ENCODE data around the gene TMEM132C.
"Not testable (repeated sequence)": the region's sequence is repeated elsewhere in the genome, so short reads cannot be mapped to it uniquely, and the experiment has no call there.

Gene TMEM132C

DNA sequence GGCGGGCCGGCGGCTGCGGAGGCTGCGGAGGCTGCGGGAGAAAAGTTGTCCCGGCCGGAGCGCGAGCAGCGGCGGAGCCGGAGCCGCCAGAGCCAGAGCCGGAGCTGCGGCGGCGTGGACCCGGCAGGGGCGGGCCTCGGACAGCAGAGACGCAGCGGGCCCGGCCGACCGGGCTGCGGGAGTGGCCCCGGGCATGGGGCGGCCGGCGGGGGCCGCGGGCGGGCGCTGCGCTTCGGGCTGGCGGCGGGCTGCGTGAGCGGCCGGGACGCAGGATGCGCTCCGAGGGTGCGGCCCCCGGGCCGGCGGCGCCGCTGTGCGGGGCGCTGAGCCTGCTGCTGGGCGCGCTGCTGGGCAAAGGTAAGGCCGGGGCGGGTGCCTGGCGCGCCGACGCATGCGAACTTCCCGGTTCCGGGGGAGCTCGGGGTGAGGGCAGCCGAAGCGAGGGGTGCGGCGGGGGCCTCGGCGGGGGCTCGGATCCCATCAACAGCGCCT is at the start of gene TMEM132C:
Gene TMEM132C (plus strand): TSS at position 40 of the 492 bp plus-strand sequence. CDS start 233 bp downstream, at position 273.
- no peak for DNase-seq

GRCh38 chr12:128224226-128224625 is 42.7 kb upstream of the TMEM132C start:
- DNase-seq: no peak

- DNase-seq: no peak
These were observed 38.4 kb upstream of the TMEM132C start for GRCh38 chr12:128228581-128228980.

DNA sequence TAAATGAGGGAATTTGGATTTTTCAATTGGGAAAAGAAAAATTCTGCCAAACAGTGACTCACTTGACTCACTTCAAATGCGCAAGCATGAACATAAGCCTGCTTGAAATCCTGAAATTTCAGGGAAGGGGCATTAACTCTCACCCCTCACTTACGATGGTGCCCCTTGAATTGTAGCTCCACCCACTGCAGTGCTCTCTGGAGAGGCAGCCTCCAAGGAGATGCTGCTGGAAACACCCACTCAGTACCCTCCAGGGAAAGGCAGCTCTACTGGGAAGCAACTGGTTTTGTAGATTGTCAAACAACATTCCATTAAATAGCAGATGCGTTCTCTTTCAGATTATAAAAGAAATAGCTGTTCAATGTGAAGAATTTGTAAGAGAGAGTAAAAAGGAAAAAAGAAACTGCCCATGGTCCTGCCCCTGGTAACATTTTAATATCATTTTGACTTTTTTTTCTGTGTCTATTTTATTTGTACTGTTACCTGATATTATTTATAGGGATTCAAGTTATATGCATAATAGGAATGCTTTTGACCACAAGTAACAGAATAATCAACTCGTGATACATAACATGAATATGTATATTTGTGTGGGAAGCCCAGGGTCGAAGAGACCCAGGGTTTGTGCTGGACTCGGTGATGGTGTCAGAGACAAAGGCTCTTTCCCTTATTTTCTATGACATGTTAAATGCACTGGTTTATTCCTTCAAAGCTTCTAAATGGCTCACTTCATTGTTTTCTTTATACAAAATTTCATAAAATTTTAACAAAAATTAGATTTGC is 31.1 kb upstream of the TMEM132C start:
- DNase-seq: no peak

DNA sequence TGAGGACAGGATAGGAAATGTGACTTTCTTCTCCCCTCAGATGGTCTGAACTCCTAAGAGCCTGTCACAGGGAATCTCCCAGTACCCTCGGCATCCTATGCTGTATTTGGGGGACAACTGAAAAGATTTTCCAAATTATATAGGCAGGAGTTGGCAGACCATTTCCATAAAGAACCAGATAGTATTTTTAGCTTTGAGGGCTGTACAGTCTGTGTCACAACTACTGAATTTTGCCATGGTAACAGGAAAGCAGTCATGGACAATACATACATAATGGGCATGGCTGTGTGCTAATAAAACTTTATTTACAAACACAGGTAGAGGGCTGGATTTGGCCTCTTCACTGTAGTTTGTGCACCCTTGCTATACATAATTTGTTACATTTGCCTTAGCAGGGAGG is 30.4 kb upstream of the TMEM132C start:
- DNase-seq: no peak

GRCh38 chr12:128240745-128241144 is 26.2 kb upstream of the TMEM132C start:
- DNase-seq: no peak

DNA sequence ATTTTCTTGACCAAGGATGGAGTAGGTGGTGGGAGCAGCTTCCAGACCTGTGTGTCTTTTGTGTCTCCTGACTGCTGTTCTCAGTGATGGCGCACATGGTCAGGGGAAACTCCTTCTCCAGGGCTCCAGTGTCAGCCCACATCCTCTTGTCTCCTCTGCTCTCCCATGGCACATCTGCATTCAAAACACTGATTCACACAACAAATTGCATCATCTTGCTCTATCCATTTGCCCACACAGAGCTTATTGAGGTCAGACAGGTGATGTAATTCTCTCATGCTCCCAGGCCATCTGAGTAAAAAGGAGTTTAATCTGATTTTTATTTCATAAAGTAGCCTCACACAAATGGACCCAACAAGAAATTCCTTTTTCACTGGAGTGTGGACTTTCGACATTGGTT is 21.8 kb upstream of the TMEM132C start:
- DNase-seq: no peak

GRCh38 chr12:128245905-128246304 is 21.1 kb upstream of the TMEM132C start:
- DNase-seq: no peak

GRCh38 chr12:128250096-128250495 is 16.9 kb upstream of the TMEM132C start:
- no peak for DNase-seq

- DNase-seq: not testable (repeated sequence)
These were observed 13.1 kb upstream of the TMEM132C start for GRCh38 chr12:128253829-128254228.

DNA sequence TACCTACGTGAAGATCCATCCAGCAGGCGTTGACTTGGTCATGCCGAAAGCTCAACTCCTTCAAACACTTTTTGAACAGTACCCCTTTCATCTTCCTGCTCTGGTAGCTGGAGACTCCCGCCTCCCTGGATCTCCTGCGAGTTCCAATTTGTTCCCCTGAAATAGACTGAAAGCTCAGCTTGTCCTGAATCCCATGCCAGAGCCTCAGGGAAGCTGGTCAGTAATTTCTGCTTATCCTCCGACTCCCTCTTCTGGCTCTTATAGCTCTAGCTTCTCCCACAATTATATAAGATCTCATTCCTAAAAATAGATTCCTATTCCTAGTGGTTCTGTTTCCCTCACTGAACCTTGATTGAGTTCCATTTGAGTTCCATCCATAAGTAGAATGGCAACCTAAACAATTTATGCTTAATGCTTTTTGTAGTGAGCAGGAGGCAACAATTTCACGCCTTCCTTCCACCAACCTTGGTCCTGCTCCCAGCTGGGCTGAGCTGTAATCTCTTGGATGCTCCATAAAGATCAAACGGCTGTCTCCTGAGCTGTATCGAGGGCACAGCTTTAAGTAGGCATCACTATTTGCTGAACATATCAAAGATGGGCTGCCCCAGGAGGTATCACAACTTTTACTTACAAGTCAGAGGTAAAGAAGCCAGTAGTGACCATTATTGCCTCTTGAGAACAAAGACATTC is 8.0 kb upstream of the TMEM132C start:
- DNase-seq: no peak

GRCh38 chr12:128259556-128260070 is 7.4 kb upstream of the TMEM132C start:
- DNase-seq: no peak

DNA sequence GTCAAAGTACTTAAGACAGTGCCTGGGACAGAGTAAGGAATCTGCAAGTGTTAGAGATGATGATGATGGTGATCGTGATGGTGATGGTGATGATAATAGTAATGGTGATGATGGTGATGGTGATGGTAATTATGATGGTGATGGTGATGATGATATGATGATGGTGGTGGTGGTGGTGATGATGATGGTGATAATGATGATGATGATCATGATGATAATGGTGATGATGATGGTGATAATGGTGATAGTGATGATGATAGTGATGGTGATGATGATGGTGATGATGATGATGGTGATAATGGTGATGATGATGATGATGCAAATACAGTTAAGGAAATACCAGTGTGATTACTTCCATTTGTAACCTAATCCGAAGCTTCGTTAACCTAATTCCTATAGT is 5.2 kb upstream of the TMEM132C start:
- no peak for DNase-seq

GRCh38 chr12:128265566-128265965 is 1.4 kb upstream of the TMEM132C start:
- no peak for DNase-seq

DNA sequence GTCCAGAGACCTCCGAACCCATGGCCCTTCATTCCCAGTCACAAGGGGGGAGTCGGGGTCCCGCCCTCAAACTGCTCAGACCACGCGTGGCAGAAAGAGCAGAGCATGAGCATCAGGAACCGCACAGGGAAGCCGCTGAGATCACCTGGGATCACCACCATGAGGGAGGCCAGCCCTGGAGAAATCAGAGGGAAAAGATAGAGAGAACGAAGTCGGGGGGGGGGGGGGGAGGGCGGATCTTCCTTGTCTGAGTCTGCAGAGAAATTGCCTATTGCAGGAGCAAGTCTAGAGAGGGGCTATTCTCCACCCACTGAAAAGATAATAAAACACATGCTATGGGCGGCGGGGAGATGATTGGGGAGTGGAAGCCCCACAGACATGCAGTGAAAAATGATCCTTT is 884 bp upstream of the TMEM132C start:
- no peak for DNase-seq

DNA sequence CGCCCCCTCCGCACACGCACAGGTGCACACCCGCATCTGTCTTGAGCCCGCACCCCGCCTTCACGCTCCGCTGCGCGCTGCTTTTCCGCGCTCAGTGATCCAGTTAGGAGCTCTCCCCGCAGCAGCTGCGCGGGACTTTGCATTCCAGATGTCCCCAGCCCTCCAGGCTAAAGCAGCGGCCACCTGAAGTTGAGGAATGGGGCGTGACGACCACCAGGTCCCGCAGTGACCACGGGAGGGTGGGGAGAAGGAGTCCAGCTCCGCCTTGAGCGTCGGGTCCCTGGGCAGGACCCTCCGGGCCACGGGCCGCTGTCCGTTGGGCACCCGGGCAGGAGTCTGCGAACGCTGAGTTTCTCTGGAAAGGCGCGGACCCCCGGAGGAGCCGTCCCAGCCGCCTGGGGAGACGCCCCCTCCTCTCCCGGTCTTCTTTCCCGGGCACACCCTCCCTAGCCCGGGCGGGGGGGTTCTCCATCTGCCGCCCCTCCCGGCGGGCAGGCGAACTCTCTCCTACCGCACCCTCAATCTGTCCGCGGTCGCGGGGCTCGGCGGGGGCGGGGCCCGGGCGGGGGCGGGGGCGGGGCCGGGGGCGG is 334 bp upstream of the TMEM132C start:
- no peak for DNase-seq

- no peak for DNase-seq
These were observed 845 bp downstream of the TMEM132C start for GRCh38 chr12:128267651-128268378.

DNA sequence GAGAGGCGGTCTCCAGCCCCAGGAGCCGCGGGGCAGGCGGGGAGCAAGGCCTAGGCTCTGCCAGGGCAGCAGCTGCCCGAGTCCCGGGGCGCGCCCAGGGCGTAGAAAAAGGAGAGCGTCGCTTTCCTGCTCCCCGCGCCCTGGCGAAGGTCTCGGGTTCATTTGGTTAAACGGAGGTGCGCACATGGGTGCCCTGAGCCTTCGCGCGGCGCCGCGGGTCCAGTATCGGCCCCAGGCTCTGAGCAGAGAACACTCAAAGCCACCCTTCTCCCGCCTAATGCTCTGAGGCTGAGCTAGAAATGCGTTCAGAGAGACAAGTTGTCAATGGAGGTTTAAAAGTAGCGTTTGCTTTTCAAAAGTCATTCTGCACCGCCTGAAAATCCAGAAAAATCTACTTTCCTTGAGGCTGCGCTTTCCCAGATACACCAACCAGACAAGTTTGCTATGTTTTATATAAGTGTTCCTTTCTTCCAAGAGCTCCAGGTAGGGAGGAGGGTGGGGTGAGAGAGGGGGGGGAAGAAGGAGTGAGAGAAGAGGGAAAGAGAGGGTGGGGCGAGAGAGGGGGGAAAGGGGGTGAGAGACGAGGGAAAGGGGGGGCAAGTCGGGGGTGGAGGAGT is 1.5 kb downstream of the TMEM132C start:
- DNase-seq: no peak

DNA sequence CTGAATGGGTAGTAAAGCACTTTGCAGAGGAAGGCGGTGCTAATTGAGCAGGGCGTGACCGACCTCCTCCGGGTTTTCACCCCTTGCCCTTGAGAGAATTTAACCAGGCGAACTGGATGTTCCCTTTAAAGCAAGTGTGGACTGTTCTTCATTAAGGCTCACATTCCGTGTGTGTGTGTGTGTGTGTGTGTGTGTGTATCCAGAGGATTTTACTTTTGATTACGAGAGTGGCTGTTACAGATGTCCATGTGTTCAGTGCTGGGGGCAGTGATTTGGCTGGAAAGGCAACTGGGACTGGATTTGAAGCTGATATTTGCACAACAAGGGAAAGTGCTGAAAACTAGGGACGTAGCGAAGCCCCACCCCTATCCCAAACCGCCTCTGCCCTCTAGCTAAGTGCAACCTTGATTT is 2.2 kb downstream of the TMEM132C start:
- no peak for DNase-seq

DNA sequence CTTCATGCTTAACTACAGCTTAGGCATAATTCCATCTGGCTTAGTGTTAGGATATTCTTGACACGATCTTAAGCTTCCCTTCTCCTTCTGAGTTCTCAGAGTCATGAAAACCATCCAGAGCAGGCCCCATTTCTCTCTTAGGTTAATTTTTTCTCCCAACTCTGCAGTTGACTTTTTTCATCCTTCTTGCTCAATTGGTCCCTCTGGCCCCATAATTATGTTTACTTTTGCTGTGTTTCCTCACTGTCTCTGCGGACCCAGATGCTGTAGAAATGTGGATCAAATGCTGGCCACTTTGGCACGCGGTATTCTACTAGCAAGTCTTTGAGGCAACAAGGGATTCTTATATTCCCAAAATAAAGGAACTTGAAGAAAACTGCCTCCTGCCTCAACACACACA is 9.5 kb downstream of the TMEM132C start:
- no peak for DNase-seq

- no peak for DNase-seq
These were observed 20.0 kb downstream of the TMEM132C start for GRCh38 chr12:128286970-128287369.

DNA sequence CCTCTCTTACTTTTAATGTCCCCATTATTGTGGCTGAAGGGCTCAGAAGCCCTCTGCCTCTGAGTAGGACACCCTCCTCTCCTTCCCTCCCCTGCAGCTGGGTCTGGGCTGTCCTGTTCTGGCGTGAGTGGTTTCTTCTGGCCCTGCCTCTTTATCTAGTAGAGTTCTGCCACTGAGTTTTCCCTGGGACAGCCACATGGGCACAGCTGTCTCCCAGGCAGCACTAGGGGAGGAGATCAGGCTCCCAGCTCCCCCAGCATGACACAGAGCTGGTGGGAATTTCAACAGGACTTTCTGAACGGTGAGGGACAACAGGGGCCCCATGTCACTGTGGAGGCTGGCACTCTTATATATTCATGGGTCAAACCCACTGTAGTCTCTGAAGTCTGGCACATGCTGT is 21.4 kb downstream of the TMEM132C start:
- DNase-seq: no peak
